ENCODE measurements around the gene AIP.

AIP gene

GRCh38 chr11:67521924-67522323 is 39.1 kb downstream of the AIP start:
- no peak overlapping the region for H3K4me3 ChIP-seq (ENCODE audit: low read depth, low read length)
- TF ChIP-seq, protein P1, sequence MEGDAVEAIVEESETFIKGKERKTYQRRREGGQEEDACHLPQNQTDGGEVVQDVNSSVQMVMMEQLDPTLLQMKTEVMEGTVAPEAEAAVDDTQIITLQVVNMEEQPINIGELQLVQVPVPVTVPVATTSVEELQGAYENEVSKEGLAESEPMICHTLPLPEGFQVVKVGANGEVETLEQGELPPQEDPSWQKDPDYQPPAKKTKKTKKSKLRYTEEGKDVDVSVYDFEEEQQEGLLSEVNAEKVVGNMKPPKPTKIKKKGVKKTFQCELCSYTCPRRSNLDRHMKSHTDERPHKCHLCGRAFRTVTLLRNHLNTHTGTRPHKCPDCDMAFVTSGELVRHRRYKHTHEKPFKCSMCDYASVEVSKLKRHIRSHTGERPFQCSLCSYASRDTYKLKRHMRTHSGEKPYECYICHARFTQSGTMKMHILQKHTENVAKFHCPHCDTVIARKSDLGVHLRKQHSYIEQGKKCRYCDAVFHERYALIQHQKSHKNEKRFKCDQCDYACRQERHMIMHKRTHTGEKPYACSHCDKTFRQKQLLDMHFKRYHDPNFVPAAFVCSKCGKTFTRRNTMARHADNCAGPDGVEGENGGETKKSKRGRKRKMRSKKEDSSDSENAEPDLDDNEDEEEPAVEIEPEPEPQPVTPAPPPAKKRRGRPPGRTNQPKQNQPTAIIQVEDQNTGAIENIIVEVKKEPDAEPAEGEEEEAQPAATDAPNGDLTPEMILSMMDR (IDR thresholded peaks at IDR 0.05; ENCODE audit: low read depth, low read length, missing control alignments) = no peak
- no peak for DNase-seq (ENCODE audit: low read depth)

DNA sequence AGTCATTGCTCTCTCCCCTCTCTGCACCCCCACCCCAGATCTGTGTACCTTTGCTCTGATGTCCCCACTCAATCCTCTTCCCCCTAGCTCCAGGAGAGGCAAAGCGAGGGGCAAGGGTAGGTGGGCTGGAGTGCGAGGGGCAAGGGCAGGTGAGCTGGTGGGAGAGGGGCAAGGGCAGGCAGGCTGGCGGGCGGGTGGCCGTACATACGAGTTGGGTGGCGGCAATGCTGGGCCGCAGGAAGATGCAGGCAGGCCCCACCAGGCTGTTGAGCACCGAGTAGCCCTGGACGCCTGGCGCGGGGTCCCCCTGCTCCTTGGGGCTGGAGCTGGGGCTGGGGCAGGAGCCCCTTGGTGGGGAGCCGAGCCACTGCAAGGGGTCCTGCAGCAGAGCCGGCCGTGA is 39.5 kb downstream of the AIP start:
- no peak overlapping the region for H3K4me3 ChIP-seq (ENCODE audit: low read depth, low read length)
- no peak for DNase-seq (ENCODE audit: low read depth)
- TF ChIP-seq, protein P1 (IDR thresholded peaks at IDR 0.05; ENCODE audit: low read depth, low read length, missing control alignments) = no peak

GRCh38 chr11:67522844-67523555 is 40.2 kb downstream of the AIP start, which contains the start of gene CABP2:
Gene CABP2, minus strand, starts transcription at chr11:67523446. Its CDS starts 120 bp downstream, at chr11:67523326.
- TF ChIP-seq, protein P1 (IDR thresholded peaks at IDR 0.05; ENCODE audit: low read depth, low read length, missing control alignments) = no peak

GRCh38 chr11:67523556-67524479 is 41.0 kb downstream of the AIP start:
- H3K4me3 ChIP-seq (ENCODE audit: low read depth, low read length) = no peak overlapping the region
- TF ChIP-seq, protein P1 (IDR thresholded peaks at IDR 0.05; ENCODE audit: low read depth, low read length, missing control alignments) = no peak
- DNase-seq (ENCODE audit: low read depth) = no peak

More at GRCh38 chr11:67522844-67523555, 40.2 kb downstream of the AIP start, which contains the start of gene CABP2:
- H3K4me3 ChIP-seq (ENCODE audit: low read depth, low read length) = no peak within 1 kb of the TSS
- no peak for DNase-seq (ENCODE audit: low read depth)

- DNase-seq (ENCODE audit: low read depth) = no peak
- TF ChIP-seq, protein P1 (IDR thresholded peaks at IDR 0.05; ENCODE audit: low read depth, low read length, missing control alignments) = no peak
- H3K4me3 ChIP-seq (ENCODE audit: low read depth, low read length) = no peak overlapping the region
Observed at GRCh38 chr11:67524480-67524808, 41.6 kb downstream of the AIP start.

DNA sequence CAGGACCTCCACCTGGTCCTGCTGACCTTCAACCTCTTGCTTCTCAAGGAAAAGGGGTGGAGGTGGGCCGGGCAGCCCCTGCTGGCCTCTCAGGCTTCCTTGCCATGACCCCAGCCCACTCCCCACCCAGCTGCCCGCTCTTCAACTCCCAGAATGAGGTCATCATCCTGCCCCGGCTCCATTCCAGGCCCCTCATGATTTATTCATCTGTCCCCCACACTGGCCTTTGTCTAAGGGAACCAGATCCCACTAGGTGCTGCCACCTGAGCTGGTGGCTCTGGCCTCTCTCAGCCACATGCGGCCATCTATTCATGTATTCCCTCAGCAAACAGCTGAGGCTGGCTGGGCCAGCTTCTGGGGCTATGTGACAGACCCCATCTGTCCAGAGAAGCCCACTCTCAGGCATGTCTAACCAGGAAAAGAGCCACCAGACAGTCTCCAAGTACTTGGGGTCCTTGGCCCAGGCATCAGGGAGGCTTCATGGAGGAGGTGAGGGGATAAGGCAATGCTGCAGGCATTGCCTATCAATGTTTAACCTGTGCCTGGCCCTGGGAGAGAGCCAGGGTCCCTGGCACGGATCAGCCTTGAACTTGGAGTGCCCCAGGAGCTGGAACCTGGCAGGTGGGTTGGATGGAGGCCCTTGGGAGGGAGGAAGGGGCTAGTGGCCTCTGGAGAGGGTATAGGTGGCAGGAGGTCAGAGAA is 42.6 kb downstream of the AIP start:
- no peak overlapping the region for H3K4me3 ChIP-seq (ENCODE audit: low read depth, low read length)
- no peak for DNase-seq (ENCODE audit: low read depth)
- TF ChIP-seq, protein P1 (IDR thresholded peaks at IDR 0.05; ENCODE audit: low read depth, low read length, missing control alignments) = no peak

Data from GM12864 (cell line).